ENCODE results near the gene PDE4D. TPM values are rescaled to one million over a fixed set of nuclear protein-coding genes. Genes with fewer than 3 reads are reported as not detected.

Gene PDE4D
- total and polyA plus RNA-seq, 2 donors (not counting 3 experiments of a cell fraction or from before 2014, with no cell fraction given), result 34.5 to 51.2 TPM

DNA sequence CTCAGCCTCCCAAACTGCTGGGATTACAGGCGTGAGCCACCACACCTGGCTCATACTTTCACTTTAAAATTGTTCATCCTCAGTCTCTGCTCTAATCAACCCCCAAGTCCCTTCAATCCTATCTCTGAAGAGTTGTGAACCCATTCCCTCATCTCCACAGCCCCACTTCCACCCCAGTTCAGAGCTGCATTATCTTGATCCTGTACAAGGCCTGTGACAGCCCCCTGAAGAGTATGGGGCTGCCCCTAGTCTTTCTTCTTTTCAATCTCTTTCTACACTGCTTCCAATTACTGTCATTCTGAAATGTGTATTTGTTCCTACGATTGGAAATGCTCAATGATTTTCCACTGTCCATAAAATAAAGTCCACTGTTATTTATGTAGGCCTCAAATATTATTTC lies 722.4 kb downstream of the PDE4D start:
- dilution Hi-C loops (cut with MboI; ENCODE audit: extremely low pct_ligation_motif_present, low sequenced_read_pairs) (no loop called here), intact Hi-C loops (cut with micrococcal nuclease) (no loop called here)
- Histone ChIP-seq H3K4me3 (replicated peaks in 1 of 3; ENCODE audit: insufficient read depth in 1 of 3, low read depth in 1 of 3, low read length in 3 of 3) (no peak overlapping the region), H3K9me1 (replicated peaks; ENCODE audit: control insufficient read depth, extremely low read depth, insufficient read depth, low read length) (no peaks in the 10 kb centered on the region), H3K27me3 (ENCODE audit: control insufficient read depth in 2 of 2, insufficient read depth in 2 of 2, low read length in 2 of 2) (no peaks in the 10 kb centered on the region), H3K27ac (ENCODE audit: insufficient read depth, low read depth, low read length) (no peak overlapping the region), H3K9me3 (replicated peaks; ENCODE audit: control insufficient read depth, insufficient read depth, low read length) (no peaks in the 10 kb centered on the region), H2AFZ (ENCODE audit: low read depth, low read length) (no peak overlapping the region), H3K79me2 (ENCODE audit: control insufficient read depth, insufficient read depth, low read length) (no peaks in the 10 kb centered on the region), H3K36me3 (ENCODE audit: control insufficient read depth in 2 of 2, extremely low read depth in 1 of 2, insufficient read depth in 2 of 2, low read length in 2 of 2) (peaks cover 0 to 2% of the 10 kb centered on the region in 2 experiments), H3K4me1 (ENCODE audit: control insufficient read depth, extremely low read depth, insufficient read depth, low read length) (no peaks in the 10 kb centered on the region), H3K9ac (replicated peaks; ENCODE audit: extremely low read depth, insufficient read depth, low read length) (no peak overlapping the region), H3K4me2 (ENCODE audit: insufficient read depth, low read length) (no peak overlapping the region), H4K20me1 (replicated peaks; ENCODE audit: control insufficient read depth, extremely low read depth, insufficient read depth, low read length) (no peaks in the 10 kb centered on the region)
- ChIA-PET CTCF (interaction anchor here (0.7 kb wide), 1 partner anchor 12 kb away, joined by 3 read pairs; no protein-coding TSS in a partner anchor), POLR2A (no interaction called here)
- no peak for DNase-seq (ENCODE audit: low read depth, low spot score)
- no peak for TF ChIP-seq POLR2AphosphoS5 (IDR thresholded peaks at IDR 0.05; ENCODE audit: insufficient read depth, low read depth, low read length)
- TF ChIP-seq MYC (IDR thresholded peaks at IDR 0.05; ENCODE audit: low read depth, low read length), result no peak
- TF ChIP-seq FOS (IDR thresholded peaks at IDR 0.05; ENCODE audit: borderline replicate concordance, insufficient read depth, low read length), result no peak
- TF ChIP-seq, protein P1, sequence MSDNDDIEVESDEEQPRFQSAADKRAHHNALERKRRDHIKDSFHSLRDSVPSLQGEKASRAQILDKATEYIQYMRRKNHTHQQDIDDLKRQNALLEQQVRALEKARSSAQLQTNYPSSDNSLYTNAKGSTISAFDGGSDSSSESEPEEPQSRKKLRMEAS (IDR thresholded peaks at IDR 0.05; ENCODE audit: insufficient read depth, insufficient read length), result no peak
- TF ChIP-seq, protein P2, sequence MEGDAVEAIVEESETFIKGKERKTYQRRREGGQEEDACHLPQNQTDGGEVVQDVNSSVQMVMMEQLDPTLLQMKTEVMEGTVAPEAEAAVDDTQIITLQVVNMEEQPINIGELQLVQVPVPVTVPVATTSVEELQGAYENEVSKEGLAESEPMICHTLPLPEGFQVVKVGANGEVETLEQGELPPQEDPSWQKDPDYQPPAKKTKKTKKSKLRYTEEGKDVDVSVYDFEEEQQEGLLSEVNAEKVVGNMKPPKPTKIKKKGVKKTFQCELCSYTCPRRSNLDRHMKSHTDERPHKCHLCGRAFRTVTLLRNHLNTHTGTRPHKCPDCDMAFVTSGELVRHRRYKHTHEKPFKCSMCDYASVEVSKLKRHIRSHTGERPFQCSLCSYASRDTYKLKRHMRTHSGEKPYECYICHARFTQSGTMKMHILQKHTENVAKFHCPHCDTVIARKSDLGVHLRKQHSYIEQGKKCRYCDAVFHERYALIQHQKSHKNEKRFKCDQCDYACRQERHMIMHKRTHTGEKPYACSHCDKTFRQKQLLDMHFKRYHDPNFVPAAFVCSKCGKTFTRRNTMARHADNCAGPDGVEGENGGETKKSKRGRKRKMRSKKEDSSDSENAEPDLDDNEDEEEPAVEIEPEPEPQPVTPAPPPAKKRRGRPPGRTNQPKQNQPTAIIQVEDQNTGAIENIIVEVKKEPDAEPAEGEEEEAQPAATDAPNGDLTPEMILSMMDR (IDR thresholded peaks at IDR 0.05; ENCODE audit: extremely low read depth in 1 of 2, insufficient read depth in 1 of 2, low read depth in 1 of 2, low read length in 2 of 2), result no peak
- BruUV-seq (replicated peaks), result no TSS peak
- FAIRE-seq, result peak; percentile 40

DNA sequence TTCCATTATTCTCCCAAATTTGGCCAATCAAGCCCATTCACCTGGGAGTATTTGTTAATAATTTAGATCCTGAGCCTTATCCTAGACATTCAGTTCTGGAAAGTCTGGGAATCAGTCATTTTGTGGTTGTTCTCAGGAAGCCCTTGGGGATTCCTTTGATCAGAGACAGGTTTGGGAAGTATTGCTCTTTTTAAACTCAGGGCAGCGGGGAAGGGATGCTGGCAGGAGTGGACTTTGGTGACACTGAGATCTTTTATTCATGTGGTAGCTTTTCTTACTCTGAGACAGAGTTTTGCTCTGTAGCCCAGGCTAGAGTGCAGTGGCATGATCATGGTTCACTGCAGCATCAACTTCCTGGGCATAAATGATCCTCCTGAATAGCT lies 723.8 kb downstream of the PDE4D start:
- Histone ChIP-seq H3K9me3 (replicated peaks; ENCODE audit: control insufficient read depth, insufficient read depth, low read length) (no peaks in the 10 kb centered on the region), H3K27me3 (ENCODE audit: control insufficient read depth in 2 of 2, insufficient read depth in 2 of 2, low read length in 2 of 2) (no peaks in the 10 kb centered on the region), H2AFZ (ENCODE audit: low read depth, low read length) (no peak overlapping the region), H3K36me3 (ENCODE audit: control insufficient read depth in 2 of 2, extremely low read depth in 1 of 2, insufficient read depth in 2 of 2, low read length in 2 of 2) (peaks cover 0 to 2% of the 10 kb centered on the region in 2 experiments), H3K4me3 (replicated peaks in 1 of 3; ENCODE audit: insufficient read depth in 1 of 3, low read depth in 1 of 3, low read length in 3 of 3) (no peak overlapping the region), H3K4me2 (ENCODE audit: insufficient read depth, low read length) (no peak overlapping the region), H3K4me1 (ENCODE audit: control insufficient read depth, extremely low read depth, insufficient read depth, low read length) (no peaks in the 10 kb centered on the region), H3K79me2 (ENCODE audit: control insufficient read depth, insufficient read depth, low read length) (no peaks in the 10 kb centered on the region), H4K20me1 (replicated peaks; ENCODE audit: control insufficient read depth, extremely low read depth, insufficient read depth, low read length) (no peaks in the 10 kb centered on the region), H3K9ac (replicated peaks; ENCODE audit: extremely low read depth, insufficient read depth, low read length) (no peak overlapping the region), H3K9me1 (replicated peaks; ENCODE audit: control insufficient read depth, extremely low read depth, insufficient read depth, low read length) (no peaks in the 10 kb centered on the region), H3K27ac (ENCODE audit: insufficient read depth, low read depth, low read length) (no peak overlapping the region)
- CTCF ChIA-PET, result interaction anchor here (1.1 kb wide), 1 partner anchor 283 kb away, joined by 3 read pairs; no protein-coding TSS in a partner anchor
- dilution Hi-C loops (cut with MboI; ENCODE audit: extremely low pct_ligation_motif_present, low sequenced_read_pairs) (no loop called here), intact Hi-C loops (cut with micrococcal nuclease) (no loop called here)
- POLR2A ChIA-PET, result no interaction called here
- FAIRE-seq (no peak), DNase-seq (ENCODE audit: low read depth, low spot score) (no peak)
- TF ChIP-seq, protein P1 (IDR thresholded peaks at IDR 0.05; ENCODE audit: insufficient read depth, insufficient read length), result no peak
- TF ChIP-seq POLR2AphosphoS5 (IDR thresholded peaks at IDR 0.05; ENCODE audit: insufficient read depth, low read depth, low read length) (no peak), POLR2A (IDR thresholded peaks at IDR 0.05; ENCODE audit: low read depth, low read length) (no peak), EZH2 (IDR thresholded peaks at IDR 0.05; ENCODE audit: borderline replicate concordance, low read depth, low read length, severe bottlenecking) (no peak), MYC (IDR thresholded peaks at IDR 0.05; ENCODE audit: low read depth, low read length) (no peak), JUN (IDR thresholded peaks at IDR 0.05; ENCODE audit: borderline replicate concordance, insufficient read depth, insufficient read length, low read depth) (no peak), FOS (IDR thresholded peaks at IDR 0.05; ENCODE audit: borderline replicate concordance, insufficient read depth, low read length) (no peak), GATA2 (IDR thresholded peaks at IDR 0.05; ENCODE audit: insufficient read depth, insufficient read length, low read depth, low read length) (no peak)
- TF ChIP-seq, protein P2 (IDR thresholded peaks at IDR 0.05; ENCODE audit: extremely low read depth in 1 of 2, insufficient read depth in 1 of 2, low read depth in 1 of 2, low read length in 2 of 2), result no peak
- no TSS peak for BruUV-seq (replicated peaks)

All from endothelial cell of umbilical vein (primary cell).